Chondrocyte (in vitro differentiated cells): ENCODE data around the gene ANKRD40. TPM values are rescaled to one million over a fixed set of nuclear protein-coding genes. Genes with fewer than 3 reads are reported as not detected.

Experiments
- DNase-seq: peaks from one replicate; pipeline ENCODE4 v3.0.0; 2021; ENCODE audit warnings: mixed read lengths, low spot score
- H3K27ac Mint-ChIP-seq: one replicate; pipeline ENCODE4 v1.8.0; 2021; ENCODE audit warnings: mild to moderate bottlenecking, moderate library complexity, mixed read lengths; ENCODE audit not compliant: unreplicated experiment
- H3K27me3 Mint-ChIP-seq: 2 replicates; pipeline ENCODE4 v1.8.0; 2021; ENCODE audit warnings: low read depth, mixed read lengths
- H3K36me3 Mint-ChIP-seq: 2 replicates; pipeline ENCODE4 v1.8.0; 2021; ENCODE audit warnings: low read depth, mixed read lengths
- H3K4me1 Mint-ChIP-seq: 2 replicates; pipeline ENCODE4 v1.8.0; 2021; ENCODE audit warnings: low read depth, mild to moderate bottlenecking, mixed read lengths
- H3K4me3 Mint-ChIP-seq: one replicate; pipeline ENCODE4 v1.8.0; 2021; ENCODE audit warnings: mild to moderate bottlenecking, moderate library complexity, mixed read lengths; ENCODE audit not compliant: unreplicated experiment
- H3K9me3 Mint-ChIP-seq: 2 replicates; pipeline ENCODE4 v1.8.0; 2021; ENCODE audit warnings: low read depth, mixed read lengths
- total RNA-seq: library from RNA; stranded (reverse); gene quantifications from 3 replicates; pipeline ENCODE4 v1.2.1, GENCODE V29; 2021
- TF ChIP-seq, protein P1 (sequence below): fragments of 200-600 bp; sonication (generic); IDR thresholded peaks from 2 replicates; pipeline ENCODE4 v1.5.0; 2021; ENCODE audit warnings: antibody characterized with exemption, mild to moderate bottlenecking, moderate library complexity

The ANKRD40 gene
- total RNA-seq, 1 donor from 2014 or later: 36.1 TPM

DNA sequence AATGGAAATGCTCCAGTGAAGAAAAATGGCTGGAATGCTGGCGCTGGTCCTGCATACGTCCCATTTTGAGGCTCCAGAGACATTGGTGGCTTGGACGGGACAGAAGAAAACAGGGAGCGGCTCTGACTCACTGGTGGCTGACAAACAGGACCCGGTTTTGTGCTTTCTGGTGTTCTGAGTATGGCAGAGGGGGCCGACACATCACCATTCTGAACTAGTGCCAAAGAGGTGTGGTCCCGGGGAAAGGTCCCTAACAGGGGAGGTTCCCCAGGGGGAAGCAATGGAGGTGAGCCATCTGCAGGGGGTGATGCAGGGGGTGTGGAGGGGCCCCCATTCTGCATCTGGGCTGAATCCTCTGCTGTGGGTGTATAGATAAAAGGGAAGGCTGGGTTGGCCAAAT, 8.3 kb downstream of the ANKRD40 start:
- no peak for DNase-seq
- Mint-ChIP-seq H3K4me1 (peaks cover 25% of the 10 kb centered on the region), H3K9me3 (no peaks in the 10 kb centered on the region), H3K4me3 (no peak overlapping the region), H3K36me3 (peaks cover 29% of the 10 kb centered on the region), H3K27me3 (no peaks in the 10 kb centered on the region), H3K27ac (no peak overlapping the region)
- TF ChIP-seq, protein P1, sequence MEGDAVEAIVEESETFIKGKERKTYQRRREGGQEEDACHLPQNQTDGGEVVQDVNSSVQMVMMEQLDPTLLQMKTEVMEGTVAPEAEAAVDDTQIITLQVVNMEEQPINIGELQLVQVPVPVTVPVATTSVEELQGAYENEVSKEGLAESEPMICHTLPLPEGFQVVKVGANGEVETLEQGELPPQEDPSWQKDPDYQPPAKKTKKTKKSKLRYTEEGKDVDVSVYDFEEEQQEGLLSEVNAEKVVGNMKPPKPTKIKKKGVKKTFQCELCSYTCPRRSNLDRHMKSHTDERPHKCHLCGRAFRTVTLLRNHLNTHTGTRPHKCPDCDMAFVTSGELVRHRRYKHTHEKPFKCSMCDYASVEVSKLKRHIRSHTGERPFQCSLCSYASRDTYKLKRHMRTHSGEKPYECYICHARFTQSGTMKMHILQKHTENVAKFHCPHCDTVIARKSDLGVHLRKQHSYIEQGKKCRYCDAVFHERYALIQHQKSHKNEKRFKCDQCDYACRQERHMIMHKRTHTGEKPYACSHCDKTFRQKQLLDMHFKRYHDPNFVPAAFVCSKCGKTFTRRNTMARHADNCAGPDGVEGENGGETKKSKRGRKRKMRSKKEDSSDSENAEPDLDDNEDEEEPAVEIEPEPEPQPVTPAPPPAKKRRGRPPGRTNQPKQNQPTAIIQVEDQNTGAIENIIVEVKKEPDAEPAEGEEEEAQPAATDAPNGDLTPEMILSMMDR: no peak

DNA sequence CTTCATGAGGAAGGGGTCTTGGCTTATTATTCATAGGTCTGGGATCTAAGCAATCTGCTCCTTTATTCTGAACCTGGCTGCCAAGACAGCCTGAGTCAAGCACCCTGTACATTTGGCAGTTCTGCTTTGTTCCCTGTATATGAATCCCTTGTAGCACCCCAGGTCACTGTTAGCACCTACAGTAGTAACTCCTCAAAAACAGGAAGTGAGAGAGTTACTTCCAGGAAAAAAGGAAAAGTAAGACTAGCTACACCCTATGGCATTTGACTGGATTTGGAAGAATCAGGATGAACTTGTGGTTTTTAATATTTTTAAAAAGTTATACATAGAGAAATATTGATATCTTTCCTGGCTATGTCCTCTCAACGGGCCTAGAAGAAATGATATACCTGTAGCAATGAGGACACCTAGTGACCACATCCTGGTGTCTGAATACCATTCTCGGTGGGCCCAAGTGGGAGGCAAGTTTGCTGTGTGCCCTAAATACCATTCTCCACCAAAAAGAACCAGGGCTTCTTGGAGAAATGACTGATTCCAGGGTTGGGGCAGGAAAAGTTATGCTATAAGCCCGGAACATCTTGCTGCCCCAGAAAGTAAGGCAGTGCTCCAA, 9.9 kb downstream of the ANKRD40 start:
- no peaks in the 10 kb centered on the region for H3K27me3 Mint-ChIP-seq
- no peaks in the 10 kb centered on the region for H3K9me3 Mint-ChIP-seq
- no peak overlapping the region for H3K4me3 Mint-ChIP-seq
- TF ChIP-seq, protein P1: peak; percentile 13
- peaks cover 26% of the 10 kb centered on the region for H3K36me3 Mint-ChIP-seq
- H3K4me1 Mint-ChIP-seq: peaks cover 30% of the 10 kb centered on the region
- DNase-seq: no peak
- no peak overlapping the region for H3K27ac Mint-ChIP-seq

DNA sequence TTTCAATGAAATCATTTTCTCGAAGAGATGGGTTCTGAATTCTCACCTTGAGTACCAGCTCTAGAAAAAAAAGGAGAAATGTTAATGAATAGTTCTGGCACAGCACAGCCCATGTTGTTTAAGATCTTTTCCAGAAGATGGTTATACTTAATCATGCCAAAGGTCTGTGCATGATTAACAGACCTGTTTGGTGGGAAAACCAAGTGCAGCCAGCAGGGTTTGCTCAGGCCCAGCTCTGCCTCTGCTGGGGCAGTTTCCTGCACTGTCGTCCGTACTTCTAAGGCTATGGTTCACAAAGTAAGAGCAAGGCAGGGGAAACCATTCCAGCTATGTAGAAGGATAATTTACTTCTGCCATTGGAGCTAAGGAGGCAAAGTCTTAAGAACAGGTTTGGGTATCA, 10.7 kb downstream of the ANKRD40 start:
- H3K4me3 Mint-ChIP-seq: no peak overlapping the region
- peaks cover 33% of the 10 kb centered on the region for H3K4me1 Mint-ChIP-seq
- DNase-seq: no peak
- peaks cover 26% of the 10 kb centered on the region for H3K36me3 Mint-ChIP-seq
- H3K9me3 Mint-ChIP-seq: no peaks in the 10 kb centered on the region
- H3K27ac Mint-ChIP-seq: no peak overlapping the region
- TF ChIP-seq, protein P1: no peak
- H3K27me3 Mint-ChIP-seq: no peaks in the 10 kb centered on the region

DNA sequence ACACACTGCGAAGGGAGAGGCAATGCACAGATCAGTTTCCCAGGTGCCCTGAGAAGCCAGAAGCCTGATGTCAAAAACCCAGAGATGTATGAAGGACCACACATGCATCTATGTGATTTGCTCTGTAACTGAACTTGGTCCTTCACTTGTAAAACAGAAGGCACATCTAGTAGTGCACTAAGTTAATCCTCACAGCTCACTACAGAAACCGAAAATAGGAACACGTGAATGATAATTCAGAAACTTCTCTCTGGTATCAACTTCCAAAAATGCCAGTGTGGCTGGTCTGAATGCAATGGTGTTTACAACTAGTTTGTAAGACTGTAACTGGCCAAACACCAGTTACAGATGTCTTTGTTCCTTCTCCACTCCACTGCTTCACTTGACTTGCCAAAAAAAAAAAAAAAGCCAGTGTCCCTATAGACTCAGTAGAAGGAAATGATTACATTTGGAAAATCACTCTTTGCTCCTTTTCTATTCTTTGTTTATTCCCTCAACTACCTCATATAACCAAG, 11.3 kb downstream of the ANKRD40 start:
- peaks cover 34% of the 10 kb centered on the region for H3K4me1 Mint-ChIP-seq
- no peak overlapping the region for H3K27ac Mint-ChIP-seq
- TF ChIP-seq, protein P1: no peak
- peaks cover 26% of the 10 kb centered on the region for H3K36me3 Mint-ChIP-seq
- DNase-seq: no peak
- no peaks in the 10 kb centered on the region for H3K27me3 Mint-ChIP-seq
- H3K9me3 Mint-ChIP-seq: no peaks in the 10 kb centered on the region
- H3K4me3 Mint-ChIP-seq: no peak overlapping the region

DNA sequence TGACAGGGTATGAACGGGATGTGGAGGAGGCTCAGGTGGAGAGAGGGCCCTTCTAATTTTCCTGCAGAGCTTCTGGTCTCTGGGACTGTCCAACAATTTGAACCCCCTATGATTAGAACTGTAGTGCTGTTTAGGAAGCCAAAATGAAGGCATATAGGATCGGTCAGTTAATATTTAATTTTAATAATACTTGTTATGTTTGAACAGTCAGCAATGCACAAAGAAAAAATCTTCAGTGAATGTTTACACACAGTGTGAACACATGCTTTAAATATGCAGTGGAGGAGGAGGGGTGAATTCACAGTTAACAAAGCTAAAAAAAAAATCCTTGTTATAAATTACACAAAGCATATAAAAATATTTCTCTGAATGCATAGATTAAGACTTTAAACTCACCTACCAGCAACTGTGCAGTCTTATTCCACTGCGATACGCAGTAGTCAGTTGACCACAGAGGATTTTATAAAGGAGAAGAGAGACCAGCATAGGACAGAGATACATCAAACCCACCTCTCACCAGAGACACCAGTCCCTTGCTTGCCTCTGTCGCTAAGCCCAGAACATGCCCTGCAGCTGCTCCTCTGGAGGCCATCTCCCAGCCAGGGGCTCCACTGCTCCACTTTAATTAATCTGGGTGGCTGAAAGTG, 14.6 kb downstream of the ANKRD40 start:
- Mint-ChIP-seq H3K36me3 (peaks cover 15% of the 10 kb centered on the region), H3K9me3 (no peaks in the 10 kb centered on the region), H3K27me3 (no peaks in the 10 kb centered on the region), H3K27ac (peak overlapping the region; percentile 83), H3K4me3 (no peak overlapping the region), H3K4me1 (peaks cover 34% of the 10 kb centered on the region)
- TF ChIP-seq, protein P1: no peak
- no peak for DNase-seq
